Measurements from ENCODE around the gene P2RX7. TPM values are rescaled to one million over a fixed set of nuclear protein-coding genes. Genes with fewer than 3 reads are reported as not detected.

The P2RX7 gene
- total and polyA plus RNA-seq, 9 of the 15 experiments (the other 6 are each of a cell fraction or from before 2014, with no cell fraction given), result 0.04 to 0.65 (median 0.30) TPM

GRCh38 chr12:121222847-121223246, 90.2 kb downstream of the P2RX7 start:
- FAIRE-seq, result no peak
- in situ Hi-C loops (cut with MboI) (no loop called here), intact Hi-C loops (cut with micrococcal nuclease) (no loop called here)
- no peaks in the 10 kb centered on the region for H4K20me1 ChIP-seq (replicated peaks; ENCODE audit: control insufficient read depth, insufficient read depth, low read length)
- H3K27me3 ChIP-seq (ENCODE audit: control insufficient read depth in 2 of 2, insufficient read depth in 2 of 2, low read length in 2 of 2), result no peaks in the 10 kb centered on the region
- no peaks in the 10 kb centered on the region for H3K79me2 ChIP-seq (ENCODE audit: control insufficient read depth, insufficient read depth, low read length)
- H3K4me2 ChIP-seq (ENCODE audit: insufficient read depth, low read length), result no peak overlapping the region
- H3K4me1 ChIP-seq (replicated peaks in 1 of 2; ENCODE audit: control insufficient read depth in 2 of 2, insufficient read depth in 2 of 2, low read length in 2 of 2), result peaks cover 4 to 6% of the 10 kb centered on the region in 2 experiments; a peak in 4 of 5 replicates
- no TSS peak for BruUV-seq (replicated peaks)
- TF ChIP-seq, protein P1, sequence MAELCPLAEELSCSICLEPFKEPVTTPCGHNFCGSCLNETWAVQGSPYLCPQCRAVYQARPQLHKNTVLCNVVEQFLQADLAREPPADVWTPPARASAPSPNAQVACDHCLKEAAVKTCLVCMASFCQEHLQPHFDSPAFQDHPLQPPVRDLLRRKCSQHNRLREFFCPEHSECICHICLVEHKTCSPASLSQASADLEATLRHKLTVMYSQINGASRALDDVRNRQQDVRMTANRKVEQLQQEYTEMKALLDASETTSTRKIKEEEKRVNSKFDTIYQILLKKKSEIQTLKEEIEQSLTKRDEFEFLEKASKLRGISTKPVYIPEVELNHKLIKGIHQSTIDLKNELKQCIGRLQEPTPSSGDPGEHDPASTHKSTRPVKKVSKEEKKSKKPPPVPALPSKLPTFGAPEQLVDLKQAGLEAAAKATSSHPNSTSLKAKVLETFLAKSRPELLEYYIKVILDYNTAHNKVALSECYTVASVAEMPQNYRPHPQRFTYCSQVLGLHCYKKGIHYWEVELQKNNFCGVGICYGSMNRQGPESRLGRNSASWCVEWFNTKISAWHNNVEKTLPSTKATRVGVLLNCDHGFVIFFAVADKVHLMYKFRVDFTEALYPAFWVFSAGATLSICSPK (IDR thresholded peaks at IDR 0.05; ENCODE audit: borderline replicate concordance), result no peak
- TF ChIP-seq FOXK1 (CRISPR knock-in tag; IDR thresholded peaks at IDR 0.05; ENCODE audit: borderline replicate concordance), result no peak
- TF ChIP-seq ELF4 (CRISPR knock-in tag; IDR thresholded peaks at IDR 0.05), result no peak
- no peak for TF ChIP-seq DDX20 (tag; IDR thresholded peaks at IDR 0.05; ENCODE audit: low read depth)
- no peak for TF ChIP-seq CHD2 (IDR thresholded peaks at IDR 0.05; ENCODE audit: low read depth, low read length)
- TF ChIP-seq MAFG (tag; conservative IDR thresholded peaks at IDR 0.05), result no peak
- TF ChIP-seq CCNT2 (IDR thresholded peaks at IDR 0.05; ENCODE audit: borderline replicate concordance, extremely low read depth, insufficient read length, low read depth, low read length), result no peak
- TF ChIP-seq, protein P2, sequence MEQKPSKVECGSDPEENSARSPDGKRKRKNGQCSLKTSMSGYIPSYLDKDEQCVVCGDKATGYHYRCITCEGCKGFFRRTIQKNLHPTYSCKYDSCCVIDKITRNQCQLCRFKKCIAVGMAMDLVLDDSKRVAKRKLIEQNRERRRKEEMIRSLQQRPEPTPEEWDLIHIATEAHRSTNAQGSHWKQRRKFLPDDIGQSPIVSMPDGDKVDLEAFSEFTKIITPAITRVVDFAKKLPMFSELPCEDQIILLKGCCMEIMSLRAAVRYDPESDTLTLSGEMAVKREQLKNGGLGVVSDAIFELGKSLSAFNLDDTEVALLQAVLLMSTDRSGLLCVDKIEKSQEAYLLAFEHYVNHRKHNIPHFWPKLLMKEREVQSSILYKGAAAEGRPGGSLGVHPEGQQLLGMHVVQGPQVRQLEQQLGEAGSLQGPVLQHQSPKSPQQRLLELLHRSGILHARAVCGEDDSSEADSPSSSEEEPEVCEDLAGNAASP (IDR thresholded peaks at IDR 0.05), result no peak
- TF ChIP-seq, protein P3, sequence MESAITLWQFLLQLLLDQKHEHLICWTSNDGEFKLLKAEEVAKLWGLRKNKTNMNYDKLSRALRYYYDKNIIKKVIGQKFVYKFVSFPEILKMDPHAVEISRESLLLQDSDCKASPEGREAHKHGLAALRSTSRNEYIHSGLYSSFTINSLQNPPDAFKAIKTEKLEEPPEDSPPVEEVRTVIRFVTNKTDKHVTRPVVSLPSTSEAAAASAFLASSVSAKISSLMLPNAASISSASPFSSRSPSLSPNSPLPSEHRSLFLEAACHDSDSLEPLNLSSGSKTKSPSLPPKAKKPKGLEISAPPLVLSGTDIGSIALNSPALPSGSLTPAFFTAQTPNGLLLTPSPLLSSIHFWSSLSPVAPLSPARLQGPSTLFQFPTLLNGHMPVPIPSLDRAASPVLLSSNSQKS (CRISPR knock-in tag; IDR thresholded peaks at IDR 0.05), result no peak
- TF ChIP-seq ZNF197 (CRISPR knock-in tag; IDR thresholded peaks at IDR 0.05; ENCODE audit: low read depth), result no peak
- no peak for TF ChIP-seq ZEB2 (IDR thresholded peaks at IDR 0.05)
- TF ChIP-seq FOXA3 (CRISPR knock-in tag; conservative IDR thresholded peaks at IDR 0.05 in 1 of 2, IDR thresholded peaks at IDR 0.05 in 1 of 2), result no peak
- no peak for TF ChIP-seq CREB1 (IDR thresholded peaks at IDR 0.05)
- no peak for TF ChIP-seq CREB1 (CRISPR knock-in tag; IDR thresholded peaks at IDR 0.05)
- H3K9me3 ChIP-seq (replicated peaks; ENCODE audit: control insufficient read depth, insufficient read depth, low read depth, low read length), result no peaks in the 10 kb centered on the region
- 90% methylated on average over 10 of the region's 10 CpGs for WGBS (ENCODE audit: insufficient coverage, low coverage, missing lambda C conversion rate)
- peaks cover 9% of the 10 kb centered on the region; the same call in 1 of the 3 replicates for H3K36me3 ChIP-seq (ENCODE audit: control insufficient read depth, insufficient read depth, low read length)
- ChIA-PET POLR2A (interaction anchor here (0.6 to 1.0 kb wide), 4 partner anchors 9 to 502 kb away, joined by 3 to 4 read pairs (median 3); no protein-coding TSS in a partner anchor), CTCF (ENCODE audit: low intra/inter-chr PET ratio) (no interaction called here)
- no peak overlapping the region for H3K9ac ChIP-seq (ENCODE audit: insufficient read depth in 1 of 2, low read depth in 2 of 2, low read length in 2 of 2)
- no peak for ATAC-seq
- no peak overlapping the region for H3K27ac ChIP-seq (ENCODE audit: extremely low read depth, low read depth, low read length)
- H3K4me3 ChIP-seq, result no peak overlapping the region
- H2AFZ ChIP-seq (ENCODE audit: low read depth, low read length), result no peak overlapping the region
- DNase-seq (ENCODE audit: extremely low read depth in 1 of 4, low spot score in 3 of 4), result no peak
- peaks cover 8% of the 10 kb centered on the region for H3K9me1 ChIP-seq (ENCODE audit: control insufficient read depth, insufficient read depth, low read length)
